Forelimb muscle (tissue), 1 donor: ENCODE measurements around the gene PLOD3. TPM values are rescaled to one million over a fixed set of nuclear protein-coding genes. Genes with fewer than 3 reads are reported as not detected.

Experiments
- DNase-seq: peaks from one replicate; pipeline ENCODE4 v3.0.0-alpha.2; 2013; ENCODE audit warnings: low read depth
- polyA plus RNA-seq: library from polyadenylated mRNA; unstranded; fragments of 120-200 nt; gene quantifications from one replicate; pipeline ENCODE4 v1.2.1, GENCODE V29; 2013; ENCODE audit not compliant: insufficient read length

Gene PLOD3
- polyA plus RNA-seq, 1 donor, result 41.4 TPM

GRCh38 chr7:101239191-101239950 lies 22.0 kb upstream of the PLOD3 start:
- DNase-seq, result no peak

- no peak for DNase-seq
These were observed 21.1 kb upstream of the PLOD3 start for GRCh38 chr7:101238226-101239182.

GRCh38 chr7:101237206-101238067 lies 20.1 kb upstream of the PLOD3 start, which contains the start of gene CLDN15:
Gene CLDN15, minus strand, starts transcription at chr7:101237802. Its CDS starts 221 bp downstream, at chr7:101237581.
- DNase-seq, result no peak

- no peak for DNase-seq
These were observed 19.0 kb upstream of the PLOD3 start for GRCh38 chr7:101236292-101236835.

- no peak for DNase-seq
These were observed 18.1 kb upstream of the PLOD3 start for GRCh38 chr7:101235522-101235921.

- no peak for DNase-seq
These were observed 17.7 kb upstream of the PLOD3 start for GRCh38 chr7:101235050-101235449.

- DNase-seq, result no peak
These were observed 17.3 kb upstream of the PLOD3 start for GRCh38 chr7:101234636-101235035.

- DNase-seq, result no peak
These were observed 16.6 kb upstream of the PLOD3 start for GRCh38 chr7:101233907-101234547.

- no peak for DNase-seq
These were observed 14.9 kb upstream of the PLOD3 start for GRCh38 chr7:101232141-101232850.

- DNase-seq, result no peak
These were observed 14.3 kb upstream of the PLOD3 start for GRCh38 chr7:101231644-101232043.

- no peak for DNase-seq
These were observed 9.3 kb upstream of the PLOD3 start for GRCh38 chr7:101226721-101227120.

GRCh38 chr7:101225650-101226049 lies 8.3 kb upstream of the PLOD3 start:
- DNase-seq, result no peak

- DNase-seq, result no peak
These were observed 6.1 kb upstream of the PLOD3 start for GRCh38 chr7:101223528-101223927.

- no peak for DNase-seq
These were observed 5.0 kb upstream of the PLOD3 start for GRCh38 chr7:101222275-101222830.

GRCh38 chr7:101220295-101220694 lies 2.9 kb upstream of the PLOD3 start:
- DNase-seq, result no peak

- DNase-seq, result no peak
These were observed 1.1 kb upstream of the PLOD3 start for GRCh38 chr7:101218236-101219125.

- DNase-seq, result no peak
These were observed 457 bp downstream of the PLOD3 start for GRCh38 chr7:101216860-101217387.
